ENCODE measurements around the gene RIMBP2.

The RIMBP2 gene

GRCh38 chr12:130683080-130683479, 33.0 kb downstream of the RIMBP2 start:
- no peak overlapping the region for H3K4me3 ChIP-seq (ENCODE audit: low read length)
- TF ChIP-seq, protein P1, sequence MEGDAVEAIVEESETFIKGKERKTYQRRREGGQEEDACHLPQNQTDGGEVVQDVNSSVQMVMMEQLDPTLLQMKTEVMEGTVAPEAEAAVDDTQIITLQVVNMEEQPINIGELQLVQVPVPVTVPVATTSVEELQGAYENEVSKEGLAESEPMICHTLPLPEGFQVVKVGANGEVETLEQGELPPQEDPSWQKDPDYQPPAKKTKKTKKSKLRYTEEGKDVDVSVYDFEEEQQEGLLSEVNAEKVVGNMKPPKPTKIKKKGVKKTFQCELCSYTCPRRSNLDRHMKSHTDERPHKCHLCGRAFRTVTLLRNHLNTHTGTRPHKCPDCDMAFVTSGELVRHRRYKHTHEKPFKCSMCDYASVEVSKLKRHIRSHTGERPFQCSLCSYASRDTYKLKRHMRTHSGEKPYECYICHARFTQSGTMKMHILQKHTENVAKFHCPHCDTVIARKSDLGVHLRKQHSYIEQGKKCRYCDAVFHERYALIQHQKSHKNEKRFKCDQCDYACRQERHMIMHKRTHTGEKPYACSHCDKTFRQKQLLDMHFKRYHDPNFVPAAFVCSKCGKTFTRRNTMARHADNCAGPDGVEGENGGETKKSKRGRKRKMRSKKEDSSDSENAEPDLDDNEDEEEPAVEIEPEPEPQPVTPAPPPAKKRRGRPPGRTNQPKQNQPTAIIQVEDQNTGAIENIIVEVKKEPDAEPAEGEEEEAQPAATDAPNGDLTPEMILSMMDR (IDR thresholded peaks at IDR 0.05; ENCODE audit: insufficient read depth, low read depth, low read length, missing control alignments): no peak
- DNase-seq (ENCODE audit: low read depth): no peak

- no peak overlapping the region for H3K4me3 ChIP-seq (ENCODE audit: low read length)
- no peak for DNase-seq (ENCODE audit: low read depth)
- TF ChIP-seq, protein P1 (IDR thresholded peaks at IDR 0.05; ENCODE audit: insufficient read depth, low read depth, low read length, missing control alignments): no peak
These were observed 35.6 kb downstream of the RIMBP2 start for GRCh38 chr12:130680451-130680990.

GRCh38 chr12:130677957-130678558, 38.0 kb downstream of the RIMBP2 start:
- TF ChIP-seq, protein P1 (IDR thresholded peaks at IDR 0.05; ENCODE audit: insufficient read depth, low read depth, low read length, missing control alignments): no peak
- no peak for DNase-seq (ENCODE audit: low read depth)
- H3K4me3 ChIP-seq (ENCODE audit: low read length): no peak overlapping the region

- TF ChIP-seq, protein P1 (IDR thresholded peaks at IDR 0.05; ENCODE audit: insufficient read depth, low read depth, low read length, missing control alignments): no peak
- H3K4me3 ChIP-seq (ENCODE audit: low read length): no peak overlapping the region
- no peak for DNase-seq (ENCODE audit: low read depth)
These were observed 40.3 kb downstream of the RIMBP2 start for GRCh38 chr12:130675791-130676190.

DNA sequence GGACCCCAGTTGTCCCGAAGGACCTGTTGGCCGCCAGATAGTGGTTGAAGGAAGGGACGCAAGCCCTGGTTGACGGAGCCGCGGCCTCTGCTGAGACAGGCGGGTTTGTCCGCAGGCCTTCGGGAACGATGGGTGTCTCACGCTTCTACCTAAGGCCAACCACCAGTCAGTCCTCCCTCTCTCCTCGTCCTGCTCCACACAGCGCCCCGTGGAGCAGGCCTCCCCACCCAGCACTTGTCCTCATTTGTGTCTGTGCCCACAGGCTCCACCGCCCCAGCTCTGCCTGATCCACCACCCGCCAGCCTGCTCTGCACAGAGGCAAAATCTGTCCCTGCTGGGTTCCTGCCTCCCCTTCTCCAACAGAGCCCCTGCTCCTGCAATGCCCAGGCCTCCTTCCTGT, 41.0 kb downstream of the RIMBP2 start:
- TF ChIP-seq, protein P1 (IDR thresholded peaks at IDR 0.05; ENCODE audit: insufficient read depth, low read depth, low read length, missing control alignments): no peak
- DNase-seq (ENCODE audit: low read depth): no peak
- no peak overlapping the region for H3K4me3 ChIP-seq (ENCODE audit: low read length)

DNA sequence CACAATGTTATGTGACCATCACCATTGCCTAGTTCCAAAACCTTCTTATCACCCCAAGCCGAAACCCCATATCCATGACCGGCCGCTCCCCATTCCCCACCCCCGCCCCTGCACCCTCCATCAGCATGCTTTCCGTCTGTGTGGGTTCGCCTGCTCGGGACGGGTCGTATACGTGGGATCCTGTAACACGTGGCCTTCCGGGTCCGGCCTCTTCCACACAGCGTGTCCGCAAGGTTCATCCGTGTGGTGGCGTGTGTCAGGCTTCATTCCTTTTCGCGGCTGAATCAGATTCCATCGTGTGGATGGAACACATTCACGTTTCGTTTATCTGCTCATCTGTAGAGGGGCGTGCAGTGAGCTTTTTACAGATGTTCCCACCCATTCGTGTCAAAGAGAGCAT, 41.4 kb downstream of the RIMBP2 start:
- no peak for DNase-seq (ENCODE audit: low read depth)
- no peak overlapping the region for H3K4me3 ChIP-seq (ENCODE audit: low read length)
- TF ChIP-seq, protein P1 (IDR thresholded peaks at IDR 0.05; ENCODE audit: insufficient read depth, low read depth, low read length, missing control alignments): no peak

Data from epithelial cell of esophagus (primary cell).